C4-2B (cell line): Measurements from ENCODE around the gene YIPF5.

Source experiments
- ZFX ChIP-seq: fragments of 450-650 bp; IDR thresholded peaks from 2 replicates; pipeline ENCODE4 v1.6.1; 2017
- TF ChIP-seq, protein P1 (sequence below): fragments of 450-650 bp; conservative IDR thresholded peaks from 2 replicates; pipeline ENCODE4 v1.5.1; 2017; ENCODE audit warnings: mild to moderate bottlenecking

DNA sequence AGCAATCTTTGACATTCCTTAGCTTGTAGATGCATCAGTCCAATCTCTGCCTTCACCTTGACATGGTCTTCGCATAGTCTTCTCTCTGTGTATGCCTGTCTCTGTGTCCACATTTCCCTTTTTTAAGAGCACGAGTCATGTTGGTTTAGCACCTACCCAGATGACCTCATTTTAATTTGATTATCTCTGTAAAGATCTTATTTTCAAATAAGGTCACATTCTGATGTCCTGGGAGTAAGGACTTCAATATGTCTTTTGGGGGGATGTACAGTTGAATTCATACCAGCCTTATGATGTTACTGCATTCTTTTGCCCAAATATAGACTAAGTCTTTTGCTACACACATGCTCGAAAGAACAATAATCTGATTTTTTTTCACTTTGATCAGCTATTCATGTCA, 7.1 kb upstream of the YIPF5 start:
- TF ChIP-seq, protein P1, sequence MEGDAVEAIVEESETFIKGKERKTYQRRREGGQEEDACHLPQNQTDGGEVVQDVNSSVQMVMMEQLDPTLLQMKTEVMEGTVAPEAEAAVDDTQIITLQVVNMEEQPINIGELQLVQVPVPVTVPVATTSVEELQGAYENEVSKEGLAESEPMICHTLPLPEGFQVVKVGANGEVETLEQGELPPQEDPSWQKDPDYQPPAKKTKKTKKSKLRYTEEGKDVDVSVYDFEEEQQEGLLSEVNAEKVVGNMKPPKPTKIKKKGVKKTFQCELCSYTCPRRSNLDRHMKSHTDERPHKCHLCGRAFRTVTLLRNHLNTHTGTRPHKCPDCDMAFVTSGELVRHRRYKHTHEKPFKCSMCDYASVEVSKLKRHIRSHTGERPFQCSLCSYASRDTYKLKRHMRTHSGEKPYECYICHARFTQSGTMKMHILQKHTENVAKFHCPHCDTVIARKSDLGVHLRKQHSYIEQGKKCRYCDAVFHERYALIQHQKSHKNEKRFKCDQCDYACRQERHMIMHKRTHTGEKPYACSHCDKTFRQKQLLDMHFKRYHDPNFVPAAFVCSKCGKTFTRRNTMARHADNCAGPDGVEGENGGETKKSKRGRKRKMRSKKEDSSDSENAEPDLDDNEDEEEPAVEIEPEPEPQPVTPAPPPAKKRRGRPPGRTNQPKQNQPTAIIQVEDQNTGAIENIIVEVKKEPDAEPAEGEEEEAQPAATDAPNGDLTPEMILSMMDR = no peak
- no peak for TF ChIP-seq ZFX
